HL-60/S4 treated with phorbol 12-myristate 13-acetate at 8.2 ng/mL for 4 days and 3 days (cell line): ENCODE measurements around the gene AQP6.

Experiments
- in situ Hi-C: fragments of 300-500 bp; cut with MboI; formaldehyde crosslinking; loops from 2 replicates; pipeline ENCODE4 v1.15.0; 2022; ENCODE audit warnings: low sequenced_read_pairs

The AQP6 gene

GRCh38 chr12:49942921-49943624 is 29.7 kb upstream of the AQP6 start:
- in situ Hi-C loops, result no loop called here

GRCh38 chr12:49943625-49943960 is 29.2 kb upstream of the AQP6 start:
- in situ Hi-C loops, result no loop called here

GRCh38 chr12:49944046-49944445 is 28.7 kb upstream of the AQP6 start:
- in situ Hi-C loops, result no loop called here

GRCh38 chr12:49944718-49945117 is 28.0 kb upstream of the AQP6 start:
- in situ Hi-C loops, result no loop called here

GRCh38 chr12:49945394-49946080 is 27.2 kb upstream of the AQP6 start:
- in situ Hi-C loops, result no loop called here

GRCh38 chr12:49946086-49946485 is 26.7 kb upstream of the AQP6 start:
- in situ Hi-C loops, result no loop called here

GRCh38 chr12:49946497-49946896 is 26.2 kb upstream of the AQP6 start:
- in situ Hi-C loops, result no loop called here

- in situ Hi-C loops, result no loop called here
Observed at GRCh38 chr12:49947593-49948226, 25.0 kb upstream of the AQP6 start.

- in situ Hi-C loops, result no loop called here
Observed at GRCh38 chr12:49948866-49949845, 23.6 kb upstream of the AQP6 start.

GRCh38 chr12:49949866-49950265 is 22.9 kb upstream of the AQP6 start:
- in situ Hi-C loops, result loop anchor here (25.0 kb wide), 1 partner anchor 237 kb away; no protein-coding TSS in a partner anchor

GRCh38 chr12:49950273-49951251 is 22.2 kb upstream of the AQP6 start, which contains the start of gene AQP2:
Gene AQP2 (plus strand): TSS chr12:49950737. CDS start chr12:49950831, 94 bp downstream.
- in situ Hi-C loops, result loop anchor here (25.0 kb wide), 1 partner anchor 237 kb away; no protein-coding TSS in a partner anchor

GRCh38 chr12:49951411-49952240 is 21.1 kb upstream of the AQP6 start:
- in situ Hi-C loops, result loop anchor here (25.0 kb wide), 1 partner anchor 236 kb away; no protein-coding TSS in a partner anchor

GRCh38 chr12:49952391-49953055 is 20.2 kb upstream of the AQP6 start:
- in situ Hi-C loops, result loop anchor here (25.0 kb wide), 1 partner anchor 235 kb away; no protein-coding TSS in a partner anchor

- in situ Hi-C loops, result loop anchor here (25.0 kb wide), 1 partner anchor 234 kb away; no protein-coding TSS in a partner anchor
Observed at GRCh38 chr12:49953151-49953550, 19.6 kb upstream of the AQP6 start.

- in situ Hi-C loops, result loop anchor here (25.0 kb wide), 1 partner anchor 233 kb away; no protein-coding TSS in a partner anchor
Observed at GRCh38 chr12:49953961-49954846, 18.5 kb upstream of the AQP6 start.

GRCh38 chr12:49954863-49955830 is 17.6 kb upstream of the AQP6 start:
- in situ Hi-C loops, result loop anchor here (25.0 kb wide), 1 partner anchor 232 kb away; no protein-coding TSS in a partner anchor
